ENCODE measurements around the gene CIDEA. TPM values are rescaled to one million over a fixed set of nuclear protein-coding genes. Genes with fewer than 3 reads are reported as not detected.

CIDEA gene
- total RNA-seq, 2 donors from 2014 or later = not detected

DNA sequence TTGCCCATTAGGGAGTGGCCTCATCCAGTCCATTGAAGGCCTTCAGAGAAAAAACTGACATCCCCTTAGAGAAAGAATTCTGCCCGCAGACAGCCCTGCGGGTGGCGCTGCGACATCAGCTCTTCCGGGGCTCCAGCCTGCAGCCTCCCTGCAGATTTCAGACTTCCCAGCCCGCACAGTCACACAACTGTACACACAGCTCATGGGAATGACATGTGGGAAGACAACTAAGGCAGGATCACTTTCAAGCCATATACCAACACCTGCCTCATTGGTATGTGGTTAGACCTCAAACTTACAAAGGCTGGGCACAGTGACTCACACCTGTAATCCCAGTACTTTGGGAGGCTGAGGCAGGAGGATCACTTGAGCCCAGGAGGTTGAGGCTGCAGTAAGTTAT lies 29.1 kb downstream of the CIDEA start:
- Histone ChIP-seq H3K4me1 (ENCODE audit: control insufficient read depth in 1 of 2, low read depth in 2 of 2) (peaks cover 0 to 38% of the 10 kb centered on the region in 2 donors), H3K4me3 (no peak overlapping the region), H3K9me3 (no peaks in the 10 kb centered on the region), H3K36me3 (no peaks in the 10 kb centered on the region), H3K27me3 (replicated peaks; ENCODE audit: insufficient read depth) (no peaks in the 10 kb centered on the region), H3K27ac (no peak overlapping the region)
- no peak for ATAC-seq (ENCODE audit: insufficient number of reproducible peaks, low FRiP score, low read depth)
- no peak for DNase-seq (ENCODE audit: low spot score)
- TF ChIP-seq, protein P1, sequence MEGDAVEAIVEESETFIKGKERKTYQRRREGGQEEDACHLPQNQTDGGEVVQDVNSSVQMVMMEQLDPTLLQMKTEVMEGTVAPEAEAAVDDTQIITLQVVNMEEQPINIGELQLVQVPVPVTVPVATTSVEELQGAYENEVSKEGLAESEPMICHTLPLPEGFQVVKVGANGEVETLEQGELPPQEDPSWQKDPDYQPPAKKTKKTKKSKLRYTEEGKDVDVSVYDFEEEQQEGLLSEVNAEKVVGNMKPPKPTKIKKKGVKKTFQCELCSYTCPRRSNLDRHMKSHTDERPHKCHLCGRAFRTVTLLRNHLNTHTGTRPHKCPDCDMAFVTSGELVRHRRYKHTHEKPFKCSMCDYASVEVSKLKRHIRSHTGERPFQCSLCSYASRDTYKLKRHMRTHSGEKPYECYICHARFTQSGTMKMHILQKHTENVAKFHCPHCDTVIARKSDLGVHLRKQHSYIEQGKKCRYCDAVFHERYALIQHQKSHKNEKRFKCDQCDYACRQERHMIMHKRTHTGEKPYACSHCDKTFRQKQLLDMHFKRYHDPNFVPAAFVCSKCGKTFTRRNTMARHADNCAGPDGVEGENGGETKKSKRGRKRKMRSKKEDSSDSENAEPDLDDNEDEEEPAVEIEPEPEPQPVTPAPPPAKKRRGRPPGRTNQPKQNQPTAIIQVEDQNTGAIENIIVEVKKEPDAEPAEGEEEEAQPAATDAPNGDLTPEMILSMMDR (IDR thresholded peaks at IDR 0.05) = no peak

DNA sequence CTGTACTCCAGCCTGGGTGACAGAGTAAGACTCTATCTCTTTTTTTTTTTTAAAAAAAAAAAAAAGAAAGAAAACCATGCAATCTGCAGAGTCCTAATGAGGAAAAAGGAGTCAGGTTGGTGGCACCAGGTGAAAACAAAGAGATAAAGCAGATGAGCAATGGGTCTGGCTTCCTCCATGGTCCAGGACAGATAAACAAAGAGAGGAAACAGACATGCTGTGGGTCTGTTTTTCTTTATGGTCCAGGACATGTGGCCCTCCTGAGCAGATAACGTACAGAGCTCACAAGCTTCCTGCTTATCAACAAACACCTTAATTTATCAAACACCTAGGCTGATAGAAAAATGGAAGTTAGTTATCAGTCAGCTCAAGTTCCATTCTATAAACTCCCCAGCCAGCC lies 29.5 kb downstream of the CIDEA start:
- TF ChIP-seq, protein P1 (IDR thresholded peaks at IDR 0.05) = no peak
- no peak for DNase-seq (ENCODE audit: low spot score)
- H3K4me3 ChIP-seq = no peak overlapping the region
- H3K4me1 ChIP-seq (ENCODE audit: control insufficient read depth in 1 of 2, low read depth in 2 of 2) = peaks cover under 1 to 37% of the 10 kb centered on the region in 2 donors
- H3K36me3 ChIP-seq = no peaks in the 10 kb centered on the region
- ATAC-seq (ENCODE audit: insufficient number of reproducible peaks, low FRiP score, low read depth) = no peak
- no peaks in the 10 kb centered on the region for H3K9me3 ChIP-seq
- no peaks in the 10 kb centered on the region for H3K27me3 ChIP-seq (replicated peaks; ENCODE audit: insufficient read depth)
- H3K27ac ChIP-seq = no peak overlapping the region

DNA sequence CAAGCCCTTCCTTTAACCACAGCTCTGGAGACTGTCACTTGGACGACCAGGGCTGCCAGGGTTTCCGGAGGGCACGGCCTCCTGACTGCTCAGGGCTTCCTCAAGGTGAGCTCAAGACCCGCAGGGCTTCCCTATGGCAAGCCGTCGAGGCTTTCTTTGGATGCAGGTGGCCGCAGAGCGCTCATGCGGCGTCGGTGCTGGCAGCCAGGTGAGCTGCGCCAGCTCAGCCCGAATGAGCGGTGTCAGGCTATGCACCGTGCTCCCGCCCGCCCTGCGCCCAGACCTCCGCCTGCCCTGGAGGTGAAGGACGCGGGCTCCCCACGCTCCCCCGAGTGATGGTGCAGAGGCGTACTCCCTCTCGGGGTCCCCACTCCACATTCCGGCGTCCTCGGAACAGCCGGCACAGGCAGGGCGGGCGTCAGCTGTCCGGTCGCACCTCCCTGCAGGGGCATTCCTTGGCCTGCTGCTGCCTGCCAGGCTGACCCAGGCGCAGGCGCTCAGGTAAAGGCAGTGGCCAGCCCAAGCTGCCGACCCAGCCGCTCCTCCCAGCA lies 33.0 kb downstream of the CIDEA start:
- peaks cover 4 to 24% of the 10 kb centered on the region in 2 donors for H3K4me1 ChIP-seq (ENCODE audit: control insufficient read depth in 1 of 2, low read depth in 2 of 2)
- DNase-seq (ENCODE audit: low spot score) = no peak
- H3K4me3 ChIP-seq = peak overlapping the region; percentile 77
- peak overlapping the region; percentile 85 to 89 for H3K27ac ChIP-seq
- H3K27me3 ChIP-seq (replicated peaks; ENCODE audit: insufficient read depth) = no peaks in the 10 kb centered on the region
- no peak for ATAC-seq (ENCODE audit: insufficient number of reproducible peaks, low FRiP score, low read depth)
- no peaks in the 10 kb centered on the region for H3K9me3 ChIP-seq
- TF ChIP-seq, protein P1 (IDR thresholded peaks at IDR 0.05) = no peak
- no peaks in the 10 kb centered on the region for H3K36me3 ChIP-seq

DNA sequence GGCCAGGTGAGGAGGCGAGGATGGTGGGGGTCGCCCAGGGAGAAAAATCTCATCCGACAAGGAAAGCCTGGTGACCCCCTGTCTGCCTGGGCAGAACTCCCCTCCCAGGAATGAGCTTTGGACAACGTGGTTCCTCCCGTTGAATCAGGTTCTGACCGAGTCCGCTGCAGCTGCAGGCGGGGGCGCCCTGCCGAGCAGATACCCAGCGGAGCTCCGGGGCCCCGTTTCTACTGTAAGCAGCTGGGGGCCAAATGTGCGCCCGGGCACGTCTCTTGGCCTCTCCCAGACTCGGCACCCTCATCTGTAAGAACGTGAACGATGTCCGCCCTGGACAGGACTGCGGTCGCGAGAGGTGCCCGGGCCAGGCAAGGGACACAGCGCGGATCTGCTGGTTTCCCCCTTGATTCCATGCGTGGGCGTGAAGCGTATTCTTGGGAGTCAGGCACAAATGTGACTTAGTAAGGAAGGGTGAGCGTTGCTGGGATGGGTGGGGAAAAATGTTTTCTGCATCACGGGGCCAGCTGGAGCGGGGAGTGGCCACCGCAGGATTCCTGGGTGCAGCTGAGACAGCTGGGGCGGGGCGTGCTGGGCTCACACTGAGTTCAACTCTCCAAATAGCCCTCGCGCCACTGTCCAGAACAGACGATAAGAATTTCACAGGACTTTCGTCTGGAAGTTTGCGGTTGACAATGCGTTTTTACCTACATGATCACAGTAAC lies 33.7 kb downstream of the CIDEA start:
- no peaks in the 10 kb centered on the region for H3K9me3 ChIP-seq
- H3K27ac ChIP-seq = peak overlapping the region; percentile 85 to 89
- peaks cover 4 to 24% of the 10 kb centered on the region in 2 donors for H3K4me1 ChIP-seq (ENCODE audit: control insufficient read depth in 1 of 2, low read depth in 2 of 2)
- DNase-seq (ENCODE audit: low spot score) (peak; percentile 74), ATAC-seq (ENCODE audit: insufficient number of reproducible peaks, low FRiP score, low read depth) (peak; percentile 83)
- H3K36me3 ChIP-seq = no peaks in the 10 kb centered on the region
- TF ChIP-seq, protein P1 (IDR thresholded peaks at IDR 0.05) = no peak
- H3K4me3 ChIP-seq = peak overlapping the region; percentile 77
- H3K27me3 ChIP-seq (replicated peaks; ENCODE audit: insufficient read depth) = no peaks in the 10 kb centered on the region

DNA sequence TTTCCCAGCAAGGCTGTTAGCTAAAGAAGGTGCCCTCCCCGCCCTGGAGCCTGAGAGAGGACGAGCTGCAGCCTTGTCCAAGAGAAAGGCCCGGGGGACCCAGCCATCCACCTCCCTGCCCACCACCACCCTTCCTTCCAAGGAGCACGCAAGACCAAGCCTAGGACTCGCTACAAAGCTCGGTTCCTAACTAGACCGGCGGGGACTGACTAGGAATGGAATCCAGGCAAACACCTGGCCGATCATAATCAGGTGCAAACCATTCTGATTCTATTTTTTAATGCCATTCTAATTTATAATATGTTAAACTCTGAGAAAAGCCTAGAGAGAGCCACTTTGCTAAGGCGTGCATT lies 34.2 kb downstream of the CIDEA start:
- H3K36me3 ChIP-seq = no peaks in the 10 kb centered on the region
- no peaks in the 10 kb centered on the region for H3K9me3 ChIP-seq
- H3K4me1 ChIP-seq (ENCODE audit: control insufficient read depth in 1 of 2, low read depth in 2 of 2) = peaks cover 4 to 24% of the 10 kb centered on the region in 2 donors
- ATAC-seq (ENCODE audit: insufficient number of reproducible peaks, low FRiP score, low read depth) = no peak
- no peaks in the 10 kb centered on the region for H3K27me3 ChIP-seq (replicated peaks; ENCODE audit: insufficient read depth)
- TF ChIP-seq, protein P1 (IDR thresholded peaks at IDR 0.05) = no peak
- peak overlapping the region; percentile 85 to 89 for H3K27ac ChIP-seq
- no peak for DNase-seq (ENCODE audit: low spot score)
- peak overlapping the region; percentile 77 for H3K4me3 ChIP-seq

Measured in thoracic aorta (tissue), 2 donors.